IPS-15b (cell line): ENCODE results near the gene SCNN1A.
A peak's percentile ranks its signal among the peaks of the same experiment; 100 is the strongest.
"Not testable (repeated sequence)": the region's sequence is repeated elsewhere in the genome, so short reads cannot be mapped to it uniquely, and the experiment has no call there.

Source experiments
- H3K27me3 ChIP-seq: one replicate; pipeline ENCODE4 v1.6.1; 2013; ENCODE audit warnings: low read length; ENCODE audit not compliant: control insufficient read depth, insufficient read depth
- H3K36me3 ChIP-seq: one replicate; pipeline ENCODE4 v1.6.1; 2013; ENCODE audit warnings: low read length; ENCODE audit not compliant: control insufficient read depth, insufficient read depth
- H3K4me1 ChIP-seq: one replicate; pipeline ENCODE4 v1.6.1; 2013; ENCODE audit warnings: mild to moderate bottlenecking, low read length; ENCODE audit not compliant: control insufficient read depth, insufficient read depth
- H3K4me3 ChIP-seq: one replicate; pipeline ENCODE4 v1.5.1; 2013; ENCODE audit warnings: low read depth, low read length
- H3K9ac ChIP-seq: one replicate; pipeline ENCODE4 v1.6.1; 2013; ENCODE audit warnings: low read depth, mild to moderate bottlenecking, low read length
- H3K9me3 ChIP-seq: one replicate; pipeline ENCODE4 v1.6.1; 2013; ENCODE audit warnings: mild to moderate bottlenecking, low read length; ENCODE audit not compliant: control insufficient read depth, insufficient read depth

The SCNN1A gene

DNA sequence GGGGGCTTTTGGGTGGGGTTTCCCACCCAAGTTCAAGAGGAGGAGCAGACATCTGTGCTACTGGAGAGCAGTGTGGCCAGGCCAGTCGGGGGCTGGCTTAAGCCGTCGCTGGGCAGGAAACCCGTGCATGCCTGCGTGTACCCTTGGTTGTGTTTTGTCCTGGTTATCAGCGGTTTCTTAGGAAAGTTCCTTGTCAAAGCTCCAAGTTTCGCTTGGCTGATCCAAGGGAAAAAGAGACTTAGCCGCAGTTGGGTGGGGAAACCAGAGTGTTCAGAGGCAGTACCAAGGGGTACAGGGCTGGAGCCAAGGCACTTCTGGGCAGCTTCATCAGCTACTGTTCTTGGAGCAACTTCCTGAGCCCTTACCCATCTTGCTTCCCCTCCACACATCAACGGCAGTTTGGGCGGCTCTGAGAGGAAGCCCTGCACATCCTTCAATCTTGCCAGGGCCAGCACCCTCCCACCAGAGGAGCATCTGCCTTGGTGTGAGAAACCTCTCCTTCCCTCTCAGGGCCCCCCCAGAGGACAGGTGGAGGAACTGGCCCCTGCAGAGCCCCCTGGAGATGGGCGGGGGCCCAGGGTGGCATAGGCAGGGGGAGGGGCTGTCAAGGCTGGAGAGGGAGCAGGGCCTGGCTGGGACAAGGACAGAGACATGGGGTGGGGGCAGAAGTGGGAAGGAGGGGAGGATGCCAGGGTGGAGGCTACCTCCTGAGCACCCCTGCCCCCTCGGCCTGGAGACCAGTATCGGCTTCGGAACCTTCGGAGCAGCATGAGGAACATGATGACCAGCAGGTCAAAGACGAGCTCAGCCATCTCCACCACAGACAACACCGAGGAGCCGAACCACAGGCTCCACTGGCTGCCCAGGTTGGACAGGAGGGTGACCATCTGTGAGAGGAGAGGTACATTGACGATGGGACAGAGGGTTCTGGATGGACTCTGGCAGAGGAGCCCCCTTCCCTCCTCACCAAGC lies 27.7 kb downstream of the SCNN1A start:
- no peak overlapping the region for H3K9ac ChIP-seq
- no peaks in the 10 kb centered on the region for H3K9me3 ChIP-seq
- H3K4me3 ChIP-seq = no peak overlapping the region
- peaks cover 5% of the 10 kb centered on the region for H3K4me1 ChIP-seq
- peaks cover 20% of the 10 kb centered on the region for H3K36me3 ChIP-seq
- H3K27me3 ChIP-seq = no peaks in the 10 kb centered on the region

DNA sequence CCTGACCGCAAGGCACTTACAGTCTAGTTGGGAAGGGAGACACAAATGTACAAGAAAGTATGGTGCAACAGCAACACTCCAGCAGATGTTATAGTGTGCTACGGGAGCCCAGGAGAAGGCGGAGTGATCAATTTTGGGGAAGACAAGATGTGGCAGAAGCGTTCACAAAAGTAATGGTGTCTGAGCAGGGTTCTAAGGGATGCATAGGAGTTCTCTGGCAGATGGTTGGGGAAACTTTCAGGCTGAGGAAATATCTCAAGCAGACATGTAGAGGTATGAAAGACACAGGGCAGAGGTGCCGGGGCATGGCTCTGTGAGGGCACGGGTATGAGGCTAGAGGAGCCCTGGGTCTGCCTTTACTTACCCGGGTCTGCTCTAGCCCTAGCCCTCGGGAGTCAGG lies 28.4 kb downstream of the SCNN1A start:
- Histone ChIP-seq H3K27me3 (no peaks in the 10 kb centered on the region), H3K9ac (no peak overlapping the region), H3K4me1 (peaks cover 12% of the 10 kb centered on the region), H3K36me3 (peaks cover 16% of the 10 kb centered on the region), H3K9me3 (no peaks in the 10 kb centered on the region), H3K4me3 (no peak overlapping the region)

DNA sequence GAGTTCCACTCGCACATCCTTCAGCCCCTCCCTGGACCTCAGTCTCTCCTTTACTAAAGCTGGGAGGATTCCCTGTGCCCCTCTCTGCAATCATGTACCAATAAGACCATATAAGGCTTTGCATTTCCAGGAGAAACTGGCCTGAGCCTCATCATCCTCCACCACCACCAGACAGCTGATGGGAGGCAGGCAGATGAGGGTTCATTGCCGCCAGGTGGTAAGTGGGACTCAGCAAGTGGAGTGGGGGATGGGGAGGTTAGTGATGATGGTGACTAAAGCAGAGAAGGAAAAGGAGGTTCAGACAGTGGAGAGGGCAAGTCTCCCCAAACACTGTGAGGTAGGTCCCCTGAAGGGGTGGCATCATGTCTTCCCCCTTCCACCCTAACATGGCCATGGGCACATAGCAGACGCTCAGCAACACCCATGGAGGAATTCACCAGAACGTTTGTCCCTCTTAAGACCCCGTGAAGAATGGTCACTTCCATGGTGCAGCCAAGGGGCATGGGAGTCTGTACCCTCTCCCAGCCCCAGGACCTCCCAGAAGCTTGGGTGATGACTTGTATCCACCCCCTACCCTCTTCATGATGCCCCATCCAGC lies 29.0 kb downstream of the SCNN1A start:
- no peaks in the 10 kb centered on the region for H3K27me3 ChIP-seq
- no peak overlapping the region for H3K4me3 ChIP-seq
- H3K36me3 ChIP-seq = peaks cover 18% of the 10 kb centered on the region
- H3K9me3 ChIP-seq = no peaks in the 10 kb centered on the region
- H3K9ac ChIP-seq = no peak overlapping the region
- peaks cover 12% of the 10 kb centered on the region for H3K4me1 ChIP-seq

DNA sequence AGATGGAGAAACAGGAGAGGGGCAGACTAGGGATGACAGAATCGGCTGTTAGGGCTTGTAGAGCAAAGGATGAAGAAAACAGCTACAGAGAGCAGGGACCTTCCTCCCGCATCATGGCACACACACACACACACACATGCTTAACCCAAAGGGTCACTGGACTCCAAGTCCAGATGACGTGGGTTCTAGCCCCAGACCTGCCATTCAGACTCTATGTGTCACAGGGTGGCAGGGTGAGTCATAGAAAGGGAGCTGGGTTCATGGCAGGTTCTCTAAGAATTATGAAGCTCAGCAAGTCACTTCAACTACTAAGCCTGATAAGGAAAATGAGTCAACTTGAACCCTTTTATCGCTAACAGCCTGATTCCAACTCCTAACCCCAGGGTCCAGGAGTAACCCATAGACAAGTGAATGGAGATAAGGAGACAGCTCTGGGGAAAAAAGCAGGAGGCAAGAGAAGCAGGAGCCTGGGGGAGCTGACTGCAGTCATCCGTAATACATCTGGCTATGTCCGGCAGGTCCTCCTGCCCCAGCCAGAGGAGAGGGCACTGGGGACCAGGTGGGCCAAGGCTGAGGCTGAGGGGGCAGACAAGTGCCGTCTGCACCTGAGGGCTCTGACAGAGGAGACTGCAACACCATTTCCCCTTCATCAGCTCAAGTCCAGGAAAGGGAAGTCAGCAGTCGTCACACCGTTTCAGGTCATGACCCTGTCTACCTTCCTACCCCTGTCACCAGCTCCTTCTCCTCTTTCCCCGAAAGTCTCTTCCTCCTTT lies 29.9 kb downstream of the SCNN1A start:
- no peak overlapping the region for H3K9ac ChIP-seq

DNA sequence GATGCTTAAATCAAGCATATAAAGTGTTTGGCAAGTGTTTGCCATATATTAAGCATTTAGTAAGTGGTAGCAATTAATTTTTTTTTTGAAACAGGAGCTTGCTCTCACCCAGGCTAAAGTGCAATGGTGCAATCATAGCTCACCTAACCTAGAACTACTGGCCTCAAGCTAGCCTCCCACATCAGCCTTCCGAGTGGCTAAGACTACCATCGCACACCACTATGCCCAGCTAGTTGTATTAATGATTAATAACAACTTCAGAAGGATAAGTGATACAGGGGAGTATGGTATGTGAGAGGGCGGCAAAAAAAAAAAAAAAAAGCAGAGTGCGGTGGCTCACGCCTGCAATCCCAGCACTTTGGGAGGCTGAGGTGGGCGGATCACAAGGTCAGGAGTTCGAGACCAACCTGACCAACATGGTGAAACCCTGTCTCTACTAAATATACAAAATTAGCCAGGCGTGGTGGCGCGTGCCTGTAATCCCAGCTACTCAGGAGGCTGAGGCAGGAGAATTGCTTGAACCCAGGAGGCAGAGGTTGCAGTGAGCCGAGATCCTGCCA lies 31.2 kb downstream of the SCNN1A start:
- H3K27me3 ChIP-seq = not testable (repeated sequence)
- H3K36me3 ChIP-seq = peaks cover 18% of the 10 kb centered on the region

More for the DNA sequence above, 29.9 kb downstream of the SCNN1A start:
- Histone ChIP-seq H3K36me3 (peaks cover 18% of the 10 kb centered on the region), H3K4me1 (peaks cover 15% of the 10 kb centered on the region), H3K4me3 (no peak overlapping the region), H3K27me3 (no peaks in the 10 kb centered on the region), H3K9me3 (no peaks in the 10 kb centered on the region)

DNA sequence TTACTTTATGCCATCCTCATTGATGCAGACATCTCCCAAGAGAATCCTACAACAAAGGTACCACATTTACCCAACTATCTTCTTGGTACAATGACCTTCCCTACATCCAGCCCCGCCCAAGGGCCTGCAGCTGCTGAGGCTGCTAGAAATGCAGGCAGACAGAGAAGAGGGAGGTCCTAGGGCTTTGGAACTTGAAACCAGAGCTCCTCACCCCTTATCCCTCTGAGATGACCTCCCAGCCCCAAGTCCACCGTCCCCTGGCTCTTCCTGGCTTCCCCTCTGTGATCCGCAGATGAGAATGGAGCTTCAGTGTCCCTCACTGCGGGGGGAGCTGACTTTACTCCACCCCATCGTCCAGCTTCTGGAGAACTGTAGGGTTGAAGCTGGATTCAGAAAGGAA lies 31.8 kb downstream of the SCNN1A start:
- Histone ChIP-seq H3K4me3 (no peak overlapping the region), H3K36me3 (peaks cover 14% of the 10 kb centered on the region), H3K9me3 (no peaks in the 10 kb centered on the region), H3K4me1 (peaks cover 27% of the 10 kb centered on the region), H3K27me3 (no peaks in the 10 kb centered on the region), H3K9ac (peak overlapping the region; percentile 26)

More for the DNA sequence above, 31.2 kb downstream of the SCNN1A start:
- peaks cover 21% of the 10 kb centered on the region for H3K4me1 ChIP-seq
- H3K9me3 ChIP-seq, H3K4me3 ChIP-seq, H3K9ac ChIP-seq: not testable (repeated sequence)

DNA sequence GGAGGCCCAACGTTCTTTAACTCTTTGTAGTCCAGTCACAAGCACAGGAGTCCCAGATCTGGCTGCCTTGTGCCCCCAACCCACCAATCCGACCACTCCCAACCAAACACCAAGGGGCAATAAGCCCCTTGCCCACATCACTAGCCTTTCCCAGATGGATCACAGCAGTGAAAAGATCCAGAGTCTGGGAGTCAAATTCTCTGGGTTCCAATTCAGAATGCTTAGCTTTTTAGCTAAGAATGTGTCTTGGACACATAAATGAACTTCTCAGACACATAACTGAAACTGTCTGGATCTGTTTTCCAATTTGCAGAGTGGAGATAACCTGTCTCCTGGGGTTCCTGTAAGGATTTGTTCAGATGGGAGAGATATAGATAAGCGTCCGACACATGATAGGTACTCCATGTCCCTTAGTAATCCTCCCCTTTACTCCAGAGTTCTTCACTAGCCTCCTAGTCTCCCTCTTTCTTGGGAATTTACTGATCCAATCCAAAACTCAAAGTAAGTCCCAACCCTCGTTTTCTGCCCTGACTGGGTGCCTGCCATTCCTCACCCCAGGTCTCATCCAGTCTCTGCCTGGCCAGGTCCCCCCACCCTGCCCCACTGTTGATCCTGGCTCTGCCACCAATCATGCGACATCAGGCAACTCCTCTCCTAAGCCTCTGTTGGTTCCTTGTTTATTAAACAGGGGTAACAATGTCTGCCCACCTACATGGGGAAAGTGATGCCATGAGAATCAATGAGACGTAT lies 33.0 kb downstream of the SCNN1A start:
- Histone ChIP-seq H3K9ac (peak overlapping the region; percentile 91), H3K4me1 (peaks cover 38% of the 10 kb centered on the region), H3K4me3 (peak overlapping the region; percentile 87), H3K9me3 (no peaks in the 10 kb centered on the region), H3K27me3 (no peaks in the 10 kb centered on the region), H3K36me3 (peaks cover 5% of the 10 kb centered on the region)

DNA sequence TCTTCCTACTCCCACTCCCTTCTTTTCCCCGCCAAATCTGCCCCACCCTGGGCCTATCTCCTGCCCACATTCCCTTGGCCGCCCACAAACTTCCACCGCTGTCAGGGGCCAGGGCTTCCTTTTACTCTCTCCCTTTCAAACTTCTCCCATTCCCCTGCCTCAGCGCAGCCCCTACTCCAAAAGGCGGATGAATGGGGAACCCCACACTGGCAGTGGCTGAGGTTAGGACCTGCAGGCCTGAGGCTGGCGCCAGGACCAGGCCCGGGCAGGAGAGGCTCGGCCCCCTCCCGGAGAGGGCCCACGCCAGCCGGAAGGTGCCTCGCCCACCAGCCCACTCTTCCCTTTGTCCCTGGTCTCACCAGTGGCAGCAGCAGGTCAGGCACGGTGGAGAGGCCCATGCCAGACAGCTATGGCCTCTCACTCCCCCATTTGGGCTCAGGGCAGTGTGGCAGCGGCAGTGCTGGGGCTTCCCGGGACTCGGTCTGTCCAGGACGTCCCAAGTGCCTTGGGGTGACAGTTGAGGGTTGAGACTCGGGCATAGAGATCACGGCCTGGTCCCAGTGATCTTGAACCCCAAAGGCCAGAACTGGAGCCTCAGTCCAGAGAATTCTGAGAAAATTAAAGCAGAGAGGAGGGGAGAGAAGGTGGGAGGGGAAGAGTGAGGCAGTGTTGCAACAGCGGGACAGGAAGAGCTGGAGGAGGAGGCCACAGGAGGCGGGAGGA lies 33.8 kb downstream of the SCNN1A start, which contains the start of gene TNFRSF1A:
Gene TNFRSF1A, minus strand, starts transcription at position 660 of the 723 bp plus-strand sequence. Its CDS starts 262 bp downstream, at position 398.
- Histone ChIP-seq H3K4me1 (peaks cover 44% of the 10 kb centered on the region), H3K27me3 (no peaks in the 10 kb centered on the region), H3K36me3 (peaks cover 5% of the 10 kb centered on the region), H3K4me3 (peak within 1 kb of the TSS; percentile 87), H3K9ac (peak within 1 kb of the TSS; percentile 91), H3K9me3 (no peaks in the 10 kb centered on the region)

DNA sequence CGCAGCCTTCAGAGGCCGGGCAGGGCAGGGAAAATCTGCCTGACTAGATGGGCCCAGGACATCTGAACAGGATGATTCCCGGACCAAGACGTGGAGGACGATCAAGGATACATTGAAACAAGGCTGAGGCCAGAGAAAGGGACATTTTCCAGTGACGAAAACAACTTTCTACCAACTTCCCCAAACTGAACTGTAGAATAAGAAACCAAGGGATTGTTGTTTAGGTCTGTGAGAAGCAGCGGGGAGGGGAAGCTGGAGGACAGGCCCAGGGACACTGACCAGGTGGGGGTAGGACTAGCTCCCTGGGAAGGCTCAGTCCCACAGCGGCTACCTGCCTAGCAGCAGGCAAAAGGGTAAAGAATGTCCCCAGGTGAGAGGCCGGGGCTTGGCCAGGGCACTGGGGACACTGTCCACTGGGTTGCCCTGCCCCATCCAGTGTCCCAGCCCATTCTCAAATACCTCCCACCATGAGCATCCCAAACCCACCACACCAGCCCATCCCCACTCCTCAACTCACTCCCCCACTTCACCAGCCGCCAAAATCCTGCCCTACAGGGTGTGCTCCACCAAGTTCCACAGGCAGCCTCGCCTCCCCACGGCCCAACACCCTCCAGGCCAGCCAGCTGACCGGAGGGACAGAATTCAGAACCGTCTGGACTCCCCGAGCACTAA lies 34.5 kb downstream of the SCNN1A start:
- H3K4me3 ChIP-seq = peak overlapping the region; percentile 87
- H3K4me1 ChIP-seq = peaks cover 46% of the 10 kb centered on the region
- peaks cover 5% of the 10 kb centered on the region for H3K36me3 ChIP-seq
- peak overlapping the region; percentile 91 for H3K9ac ChIP-seq
- H3K9me3 ChIP-seq = no peaks in the 10 kb centered on the region
- H3K27me3 ChIP-seq = no peaks in the 10 kb centered on the region

DNA sequence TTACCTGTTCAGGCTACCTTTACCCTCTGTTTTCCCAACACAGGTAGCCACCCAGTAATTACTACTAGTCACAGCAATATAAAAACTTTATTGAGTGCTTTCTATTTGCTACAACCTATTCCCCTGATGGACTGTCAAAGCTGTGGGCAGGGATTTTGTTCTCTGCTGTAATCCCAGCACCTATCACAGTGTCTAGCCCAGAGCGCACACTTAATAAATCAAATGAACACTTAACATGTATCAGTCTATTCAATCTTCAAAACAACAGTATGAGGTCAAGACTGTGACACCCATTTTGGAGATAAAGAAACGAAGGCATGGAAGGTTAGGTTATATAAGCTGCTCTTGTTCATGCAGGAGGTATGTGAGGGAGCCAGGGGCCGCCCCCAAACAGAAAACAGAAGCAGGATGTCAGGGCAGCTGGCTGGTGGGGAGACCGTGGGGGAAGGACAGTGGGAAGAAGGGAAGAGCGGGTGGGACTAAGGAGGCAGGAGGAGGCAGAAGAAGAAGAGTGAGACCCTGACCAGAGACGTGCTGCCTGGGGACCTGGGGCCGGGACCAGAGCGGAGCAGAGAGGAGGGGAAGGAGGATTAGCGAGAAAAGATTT lies 35.2 kb downstream of the SCNN1A start:
- peak overlapping the region; percentile 87 for H3K4me3 ChIP-seq
- peak overlapping the region; percentile 91 for H3K9ac ChIP-seq
- H3K27me3 ChIP-seq = no peaks in the 10 kb centered on the region
- H3K36me3 ChIP-seq = peaks cover 5% of the 10 kb centered on the region
- H3K4me1 ChIP-seq = peaks cover 53% of the 10 kb centered on the region
- H3K9me3 ChIP-seq = no peaks in the 10 kb centered on the region
